NCI-H128 (cell line): Measurements from ENCODE around the gene EOGT.

Source experiments
- DNase-seq: peaks from one replicate; lab custom pipeline; 2025; ENCODE audit not compliant: unreplicated experiment; lab: John Stamatoyannopoulos, UW

EOGT gene

DNA sequence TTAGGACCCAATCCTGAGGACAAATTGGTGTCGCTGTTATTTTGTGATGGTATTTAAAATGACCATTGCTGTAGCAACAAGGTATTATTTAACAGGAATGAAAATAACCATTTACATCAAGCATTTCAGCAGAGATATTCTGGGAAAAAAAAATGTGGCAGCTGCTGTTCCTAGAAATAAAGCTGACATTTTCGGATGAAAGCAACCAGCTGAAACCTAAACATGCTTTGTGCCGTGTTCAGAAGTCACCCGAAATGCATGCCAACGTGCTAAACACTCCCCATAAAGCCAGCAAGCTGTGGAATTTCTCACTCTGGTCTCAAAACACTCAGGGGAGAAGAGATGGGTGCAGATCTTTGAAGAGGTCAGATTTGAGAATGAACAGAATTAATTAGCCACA is 49.6 kb downstream of the EOGT start:
- DNase-seq = no peak

DNA sequence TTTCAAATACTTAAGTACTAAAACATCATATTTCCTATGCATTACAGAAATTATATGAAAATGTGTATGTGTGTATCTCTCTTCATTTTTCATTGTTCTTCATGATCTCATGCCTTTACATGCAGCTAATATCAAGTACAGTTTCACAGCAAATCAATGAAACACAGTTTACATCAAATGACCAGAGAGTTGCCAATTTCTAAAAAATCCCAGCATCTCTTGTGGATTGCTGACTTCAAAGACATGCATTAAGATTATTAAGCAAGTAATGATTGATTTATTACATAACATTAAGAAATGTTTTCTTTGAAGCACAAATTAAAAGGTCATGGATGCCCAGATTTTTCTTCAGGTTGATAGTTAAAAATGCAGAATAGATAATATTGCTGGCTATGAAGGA is 50.1 kb downstream of the EOGT start:
- DNase-seq = no peak

DNA sequence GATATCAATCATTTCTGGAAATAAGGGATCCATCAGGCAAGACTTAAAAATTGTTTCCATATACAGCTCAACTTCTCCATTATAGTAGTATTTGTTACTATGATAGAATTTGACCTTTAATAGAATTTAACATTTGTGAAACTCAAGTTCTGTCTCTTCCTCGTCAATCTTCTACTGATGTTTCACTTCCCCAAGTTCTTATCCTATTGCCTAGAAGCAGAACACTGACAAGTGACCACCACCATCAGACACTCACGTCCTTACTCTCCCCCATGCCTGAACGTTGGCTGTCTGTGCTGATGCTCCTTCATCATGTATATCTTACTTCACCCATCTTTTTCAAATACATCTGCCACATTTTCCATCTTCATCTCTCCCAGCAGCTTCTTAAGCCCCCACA is 54.6 kb downstream of the EOGT start:
- DNase-seq = no peak

DNA sequence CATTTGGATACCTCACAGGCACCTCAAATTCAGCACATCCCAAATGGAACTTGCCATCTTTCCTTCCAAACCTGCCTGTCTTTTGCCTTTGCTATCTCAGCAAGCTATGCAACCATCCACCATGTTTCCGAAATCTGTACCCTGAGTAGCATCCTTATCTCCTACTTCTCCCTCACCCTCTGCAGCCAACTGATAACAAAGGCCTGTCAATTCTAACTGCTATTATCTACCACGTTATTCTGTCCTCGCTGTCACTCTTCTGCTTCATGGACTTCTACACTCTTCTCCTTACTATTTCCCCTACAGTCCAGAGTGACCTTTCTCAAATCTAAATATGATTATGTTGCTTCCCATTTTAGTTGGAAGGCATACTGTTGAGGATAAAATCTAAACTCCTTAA is 55.6 kb downstream of the EOGT start:
- DNase-seq = no peak

DNA sequence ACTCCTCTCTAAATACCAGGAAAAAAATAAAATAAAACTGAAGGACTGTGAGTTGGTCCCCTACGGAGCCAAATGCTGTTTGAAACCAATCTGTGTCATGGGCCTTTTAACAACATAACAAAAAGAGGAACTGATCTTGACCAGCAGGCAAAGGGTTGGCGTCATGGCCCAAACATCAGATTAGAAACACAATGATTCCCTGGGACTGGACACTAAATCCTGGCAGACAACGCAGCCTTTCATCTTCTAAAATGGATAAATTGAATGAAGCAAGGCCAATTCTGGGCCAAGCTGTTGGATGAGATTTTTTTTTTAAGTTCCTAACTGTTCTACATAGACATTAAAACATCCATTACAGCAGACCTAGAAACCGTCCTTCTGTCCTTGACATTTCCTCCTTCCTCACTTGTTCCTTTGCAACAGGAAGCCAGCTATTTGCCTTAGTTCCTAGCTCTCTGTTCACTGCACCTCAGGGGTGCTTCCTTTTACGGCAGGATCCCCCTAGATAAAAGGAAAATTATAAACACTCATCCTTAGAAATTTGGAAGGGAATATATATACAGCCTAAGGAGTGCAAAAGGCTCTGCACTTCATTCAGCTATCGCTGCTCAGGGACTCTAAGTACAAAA is 59.6 kb downstream of the EOGT start:
- DNase-seq = no peak

DNA sequence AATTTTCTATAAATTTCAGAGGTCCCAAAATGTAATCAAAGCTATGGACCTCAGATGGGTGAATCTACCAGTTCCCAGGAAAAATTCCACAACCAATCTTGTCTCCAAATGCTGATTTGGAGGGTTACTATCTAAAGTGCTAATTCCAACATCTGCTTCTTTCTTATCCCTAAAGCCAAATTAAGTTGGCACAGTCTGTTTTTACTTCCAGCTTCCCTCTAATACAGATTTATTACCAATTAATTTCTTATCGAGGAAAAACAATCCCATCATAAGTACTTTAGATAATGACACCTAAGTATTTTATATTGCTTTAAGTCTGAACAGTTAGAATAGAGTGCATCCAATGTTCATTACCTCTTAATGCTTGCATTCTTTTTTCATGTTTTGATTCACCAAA is 68.3 kb downstream of the EOGT start:
- no peak for DNase-seq

DNA sequence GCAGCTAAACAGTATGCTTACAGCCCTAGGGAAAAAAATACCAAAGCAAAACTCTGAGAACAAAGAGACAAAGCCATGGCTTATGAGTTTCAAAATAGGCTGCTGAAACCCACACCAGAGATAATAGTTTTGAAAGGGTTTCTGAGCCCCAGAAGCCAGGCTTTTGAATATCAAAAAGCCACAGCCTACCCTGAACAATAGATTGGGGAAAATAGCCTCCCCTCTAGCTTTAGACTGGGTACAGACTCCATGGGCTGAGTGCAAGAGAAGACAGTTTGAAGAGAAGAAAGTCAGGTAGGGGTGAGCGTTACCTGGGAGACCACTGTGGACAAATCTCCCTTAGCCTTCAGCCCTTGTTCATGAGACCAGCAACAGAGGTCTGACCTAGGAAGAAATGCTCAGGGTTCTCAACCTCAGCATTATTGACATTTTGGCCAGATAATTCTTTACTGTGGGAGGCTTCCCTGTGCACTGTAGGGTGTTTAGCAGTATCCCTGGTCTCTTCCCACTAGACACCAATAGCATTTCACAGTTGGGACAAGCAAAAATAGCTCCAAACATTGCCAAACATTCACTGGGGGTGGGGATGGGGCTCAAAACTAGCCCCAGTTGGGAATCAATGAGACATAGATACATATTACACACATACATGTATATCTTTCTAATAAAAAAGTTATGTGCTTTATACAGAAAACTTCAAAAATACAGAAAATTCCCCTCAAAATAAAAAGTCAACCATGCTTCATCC is 69.6 kb downstream of the EOGT start:
- DNase-seq = no peak

DNA sequence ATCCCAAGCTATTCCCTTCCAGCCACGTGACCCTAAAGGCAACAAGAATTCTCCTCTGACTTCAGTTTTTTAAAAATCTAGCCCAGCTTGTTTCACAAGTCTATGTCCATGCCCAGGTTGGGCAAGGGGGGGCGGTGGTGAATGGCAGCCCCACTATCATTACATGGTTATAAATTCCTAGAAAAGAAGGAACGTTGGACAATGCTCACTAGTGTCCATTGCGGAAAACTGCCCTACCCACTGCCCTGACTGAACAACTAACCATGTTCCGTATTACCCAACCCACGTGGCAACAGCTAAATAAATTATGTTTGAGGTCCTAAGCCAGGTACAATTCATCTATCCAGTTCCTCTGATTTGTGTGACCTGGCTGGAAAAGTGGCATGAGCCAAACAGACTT is 72.4 kb downstream of the EOGT start:
- DNase-seq = no peak

DNA sequence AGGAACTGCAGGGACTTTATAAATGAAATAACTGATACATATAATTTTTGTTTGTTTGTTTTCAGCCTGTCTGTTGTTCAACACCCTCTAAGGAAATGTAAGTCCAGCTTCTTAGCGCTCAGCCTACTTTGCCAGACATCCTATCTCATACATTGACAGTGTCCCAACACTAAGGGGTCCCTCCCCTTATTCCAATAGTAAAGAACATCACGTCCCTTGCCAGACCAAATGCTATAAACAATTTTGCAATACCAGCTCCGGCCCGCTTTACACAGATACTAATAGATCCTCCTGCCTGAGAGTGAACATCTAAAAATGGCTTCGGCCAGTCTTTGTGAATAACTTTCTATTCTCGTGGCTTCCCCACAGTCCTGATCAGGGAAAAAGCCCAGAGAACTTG is 76.6 kb downstream of the EOGT start:
- no peak for DNase-seq

DNA sequence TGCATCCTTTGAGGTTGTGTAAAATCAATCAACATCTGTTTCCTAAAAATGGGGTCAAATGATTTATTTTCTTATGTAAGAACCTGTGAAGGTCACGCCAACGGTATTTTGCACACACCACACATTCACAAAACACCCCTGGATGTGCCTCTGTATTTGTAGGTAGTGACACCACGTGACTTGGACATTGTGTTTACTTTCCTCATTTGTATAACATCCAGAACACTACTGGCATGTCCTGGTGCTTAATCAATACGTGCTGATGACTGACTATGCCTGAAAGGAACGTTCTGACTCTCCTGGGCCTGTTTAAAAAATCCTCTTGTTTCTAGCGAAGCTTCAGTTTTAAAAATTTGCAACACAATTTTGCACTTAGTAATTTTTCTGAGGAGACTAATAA is 77.7 kb downstream of the EOGT start:
- DNase-seq = no peak

DNA sequence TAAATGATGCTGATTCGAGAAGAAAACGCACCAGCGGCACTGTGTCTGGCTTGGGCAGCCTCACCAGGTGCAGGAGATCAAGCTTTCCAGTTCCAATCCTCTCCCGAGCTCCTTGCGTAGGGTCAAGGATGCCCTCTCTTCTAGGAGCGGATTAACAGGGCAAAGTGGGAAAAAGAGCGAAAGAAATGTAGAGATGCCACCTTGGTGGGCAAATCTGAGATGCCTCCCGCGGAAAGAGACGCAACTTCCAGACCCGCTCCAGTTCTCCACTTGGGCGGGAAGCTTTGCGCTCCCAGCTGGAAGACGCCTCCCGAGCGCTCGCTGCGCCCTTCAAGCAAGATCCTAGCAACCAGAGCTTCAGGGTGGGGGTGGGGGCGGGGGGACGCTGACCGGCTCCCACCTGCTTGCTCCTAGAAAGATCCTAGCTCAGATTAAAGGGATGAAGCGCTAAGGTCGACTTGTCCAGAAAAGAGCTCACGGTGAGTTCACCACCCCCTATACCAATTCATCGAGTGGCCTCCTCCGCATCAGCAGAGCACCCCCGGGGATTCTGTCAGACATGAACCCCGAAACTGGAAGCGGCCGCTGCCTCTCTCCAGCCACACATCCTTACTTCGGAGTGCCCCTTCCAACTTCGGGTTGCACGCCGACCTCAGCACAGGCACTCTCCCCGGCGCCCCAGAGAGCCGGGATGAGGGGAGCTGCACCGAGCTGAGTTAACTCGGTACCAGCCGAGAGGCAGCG is 81.9 kb downstream of the EOGT start:
- no peak for DNase-seq
